ENCODE measurements around the gene SMPD4.
"Not testable (repeated sequence)": the region's sequence is repeated elsewhere in the genome, so short reads cannot be mapped to it uniquely, and the experiment has no call there.

The SMPD4 gene

DNA sequence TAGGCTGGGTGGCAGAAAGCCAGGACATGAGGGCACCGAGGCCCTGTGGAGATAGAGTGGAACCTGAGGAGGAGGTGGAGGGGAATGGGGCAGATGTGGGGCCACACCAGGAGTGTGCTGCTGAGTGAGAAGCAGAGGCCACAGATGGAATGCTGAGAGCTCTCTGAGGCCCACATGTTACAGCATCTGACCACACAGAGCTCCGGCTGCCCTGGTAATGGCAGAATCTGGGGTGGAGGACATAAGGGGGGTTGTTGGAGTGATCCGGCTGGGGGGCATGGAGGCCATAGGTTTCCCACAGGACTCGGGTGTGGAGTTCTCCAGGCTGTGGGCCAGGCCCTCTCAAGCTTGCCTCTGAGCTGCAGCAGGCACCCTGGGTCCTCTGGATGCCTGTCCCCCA, 4.5 kb upstream of the SMPD4 start:
- DNase-seq: no peak

DNA sequence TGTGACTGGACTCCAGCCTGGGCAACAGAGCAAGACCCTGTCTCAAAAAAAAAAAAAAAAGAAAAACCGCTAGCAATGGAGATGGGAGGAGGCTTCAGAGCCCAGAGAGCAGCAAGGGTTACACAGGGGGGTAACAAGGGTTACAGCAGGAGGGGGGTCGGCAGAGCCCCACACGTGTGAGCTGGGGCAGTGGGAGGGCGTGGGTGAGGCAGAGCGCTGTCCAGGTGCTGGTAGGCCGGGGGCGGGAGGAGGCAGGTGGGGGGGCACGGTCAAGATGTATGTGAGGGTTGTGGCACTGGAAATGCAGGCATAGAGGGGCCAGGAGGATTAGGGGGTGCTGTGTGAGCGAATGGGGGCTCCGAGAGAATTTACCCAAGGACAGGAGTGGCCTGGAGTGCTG, 4.0 kb upstream of the SMPD4 start:
- DNase-seq: no peak

DNA sequence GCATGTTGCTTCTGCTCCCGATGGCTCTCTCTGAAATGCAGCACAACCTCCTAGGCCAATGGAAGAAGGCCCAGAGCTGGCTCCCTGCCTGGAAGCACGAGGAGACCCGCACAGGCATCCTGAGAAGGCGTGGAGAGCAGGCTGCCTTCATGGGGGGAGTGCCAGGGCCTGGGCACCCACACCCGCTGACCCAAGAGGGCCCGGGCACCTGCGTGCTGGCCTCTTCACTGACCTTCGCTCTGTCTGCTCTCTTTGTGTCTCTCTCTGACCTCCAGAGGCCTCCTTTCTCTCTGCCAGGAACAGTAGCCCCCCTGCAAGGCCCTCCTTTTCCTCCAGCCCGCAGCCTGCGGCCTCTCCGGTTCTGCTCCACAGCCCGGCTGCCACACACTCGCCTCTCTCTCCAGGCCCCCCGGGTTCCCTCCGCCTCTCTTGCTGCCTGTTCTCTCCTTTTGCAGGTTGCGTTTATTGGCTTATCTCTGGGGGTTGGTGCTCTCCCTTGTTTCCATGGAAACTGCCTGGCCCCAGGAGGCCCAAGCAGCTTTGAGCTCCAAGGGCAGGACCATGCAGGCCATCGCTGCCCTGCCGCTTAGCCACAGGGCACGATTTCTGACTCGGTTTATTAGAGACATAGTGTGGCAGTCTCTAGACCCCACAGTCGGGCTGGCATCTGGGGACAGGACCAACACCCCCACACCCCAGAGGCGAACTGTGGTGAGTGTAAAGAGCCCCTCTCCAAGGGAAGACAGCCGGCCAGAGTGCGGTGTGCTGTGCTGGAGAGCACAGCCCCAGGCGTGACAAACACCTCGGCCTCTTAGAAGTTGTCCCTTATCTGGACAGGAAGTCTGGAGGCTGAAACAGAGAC, 2.3 kb upstream of the SMPD4 start:
- no peak for DNase-seq

DNA sequence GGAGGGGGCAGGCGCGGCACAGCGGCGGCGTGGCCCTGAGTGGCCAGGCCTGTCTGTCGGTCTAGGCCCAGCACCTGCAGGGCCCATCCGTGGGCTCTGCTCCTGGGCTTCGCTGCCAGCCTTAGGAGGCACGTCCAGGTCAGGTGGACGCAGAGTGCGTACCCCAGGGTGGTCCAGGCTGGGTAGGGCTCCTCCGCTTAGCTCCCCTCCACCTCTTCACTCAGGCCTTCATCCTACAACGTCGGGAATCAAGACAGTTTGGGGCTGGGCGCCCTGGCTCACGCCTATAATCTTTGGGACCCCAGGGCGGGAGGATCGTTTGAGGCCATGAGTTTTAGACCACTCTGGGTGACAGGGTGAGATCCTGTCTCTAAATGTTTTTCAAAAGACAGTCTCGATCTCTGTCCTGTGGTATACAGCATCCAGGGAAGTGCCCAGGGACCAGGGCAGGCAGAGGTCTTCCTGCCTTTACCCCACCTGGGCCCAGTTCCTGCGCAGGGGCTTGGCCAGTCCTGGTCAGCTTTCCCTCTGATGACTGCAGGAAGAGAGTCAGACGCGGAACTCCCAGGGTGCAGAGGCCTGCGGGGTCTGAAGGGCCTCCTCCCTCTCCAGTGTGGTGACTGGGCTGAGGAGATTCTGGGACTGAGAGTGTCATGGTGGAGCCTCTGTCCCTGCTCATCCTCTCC, 1.6 kb upstream of the SMPD4 start:
- DNase-seq: not testable (repeated sequence)

DNA sequence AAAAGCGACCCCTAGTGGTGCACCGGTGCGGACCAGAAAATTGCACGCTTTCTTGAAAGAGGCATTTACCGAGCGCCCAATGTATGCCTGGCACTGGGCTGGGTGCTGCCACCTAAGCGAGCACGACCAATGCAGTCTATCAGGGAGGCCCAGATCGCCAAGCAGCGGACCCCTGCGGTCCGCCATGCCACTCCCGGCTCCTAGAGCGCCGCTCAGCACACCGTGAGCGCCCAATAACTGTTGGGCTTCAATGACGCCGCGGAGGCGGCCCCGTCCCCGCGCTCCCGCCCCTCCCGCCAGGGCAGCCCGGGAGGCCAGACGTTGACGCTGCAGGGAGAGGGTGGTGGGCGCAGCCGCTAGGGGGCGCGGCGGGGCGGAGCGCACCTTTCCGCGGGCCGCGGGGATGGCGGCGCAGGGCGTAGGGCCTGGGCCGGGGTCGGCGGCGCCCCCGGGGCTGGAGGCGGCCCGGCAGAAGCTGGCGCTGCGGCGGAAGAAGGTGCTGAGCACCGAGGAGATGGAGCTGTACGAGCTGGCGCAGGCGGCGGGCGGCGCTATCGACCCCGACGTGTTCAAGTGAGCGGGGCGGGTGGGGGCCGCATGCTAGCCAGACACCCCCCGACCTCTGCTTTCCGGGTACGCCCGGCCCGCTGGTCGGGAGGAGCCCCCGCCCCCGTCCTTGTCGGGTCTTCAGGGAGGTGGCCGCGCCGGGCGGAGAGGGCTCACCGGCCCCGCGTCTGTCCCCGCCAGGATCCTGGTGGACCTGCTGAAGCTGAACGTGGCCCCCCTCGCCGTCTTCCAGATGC, 679 bp upstream of the SMPD4 start, which contains the start of gene MZT2B:
Gene MZT2B, plus strand, starts transcription at position 383 of the 803 bp plus-strand sequence. Its CDS starts 21 bp downstream, at position 404.
- DNase-seq: peak; percentile 90

DNA sequence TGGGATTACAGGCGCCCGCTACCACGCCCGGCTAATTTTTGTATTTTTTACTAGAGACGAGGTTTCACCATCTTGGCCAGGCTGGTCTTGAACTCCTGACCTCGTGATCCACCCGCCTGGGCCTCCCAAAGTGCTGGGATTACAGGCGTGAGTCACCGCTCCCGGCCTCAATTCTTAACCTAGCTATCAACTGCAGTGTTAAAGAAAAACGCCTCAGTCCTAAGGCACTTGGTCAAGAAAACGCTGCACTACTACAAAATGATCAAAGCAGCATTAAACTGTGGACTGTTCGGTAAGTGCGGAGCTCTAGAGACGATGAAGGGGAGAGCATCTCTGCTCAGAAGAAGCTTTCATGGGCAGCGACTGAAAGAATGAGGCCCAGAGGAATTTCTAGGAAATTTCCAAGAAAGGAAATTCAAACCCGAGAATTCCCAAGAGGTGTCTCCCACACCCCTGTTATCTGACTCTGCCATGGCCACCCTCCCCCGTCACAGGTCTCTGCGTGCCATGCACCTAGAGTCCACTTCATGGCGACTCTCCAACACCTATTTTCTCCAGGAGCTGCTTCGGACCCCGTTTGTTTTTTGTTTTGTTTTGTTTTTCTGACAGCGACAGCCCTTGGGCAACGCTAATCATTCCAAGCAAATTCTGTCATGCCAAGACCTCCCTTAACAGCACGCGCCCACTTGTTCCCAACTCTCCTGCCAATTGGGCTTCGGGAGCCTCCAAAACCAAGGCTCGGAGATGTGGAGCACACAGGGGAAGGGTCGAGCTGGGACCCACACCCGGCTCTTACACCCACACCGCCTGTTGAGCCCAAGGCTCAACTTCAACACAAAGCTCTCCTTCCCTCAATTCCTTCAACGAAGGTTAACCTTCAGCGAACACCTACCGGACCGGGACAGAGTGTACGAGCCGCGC, 738 bp downstream of the SMPD4 start:
- not testable (repeated sequence) for DNase-seq

DNA sequence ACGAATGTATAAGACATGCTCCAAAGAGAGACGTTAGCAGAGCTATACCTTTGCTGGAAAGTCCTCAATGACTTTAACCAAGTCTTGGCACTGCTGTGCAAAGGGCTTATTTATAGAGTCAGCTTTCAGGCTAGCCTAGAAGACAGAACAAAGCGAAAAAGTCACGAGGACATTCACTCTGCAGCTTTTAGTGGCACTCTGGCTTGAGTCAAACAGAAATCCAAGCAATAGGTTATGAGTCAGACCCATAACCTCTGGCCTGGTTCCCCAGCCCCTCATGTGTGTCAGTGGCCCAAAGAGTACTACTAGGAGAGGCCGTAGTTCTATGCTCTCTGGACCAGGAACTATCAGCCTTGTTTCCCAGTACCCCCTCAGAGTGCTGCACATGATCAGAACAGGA, 6.5 kb downstream of the SMPD4 start:
- not testable (repeated sequence) for DNase-seq

DNA sequence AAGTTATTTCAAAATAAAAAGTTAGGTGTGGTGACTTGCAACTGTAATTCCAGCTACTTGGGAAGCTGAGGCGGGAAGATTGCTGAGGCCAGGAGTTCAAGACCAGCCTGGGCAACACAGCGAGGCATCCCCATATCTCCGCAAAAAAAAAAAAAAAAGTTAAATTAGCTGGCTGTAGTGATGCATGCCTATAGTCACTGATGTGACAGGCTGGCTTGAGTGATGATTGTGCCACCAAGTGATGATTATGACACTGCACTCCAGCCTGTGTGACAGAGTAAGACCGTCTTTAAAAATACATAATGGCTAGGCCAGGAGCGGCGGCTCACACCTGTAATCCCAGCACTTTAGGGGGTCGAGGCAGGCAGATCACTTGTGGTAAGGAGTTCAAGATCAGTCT, 11.5 kb downstream of the SMPD4 start:
- DNase-seq: no peak

DNA sequence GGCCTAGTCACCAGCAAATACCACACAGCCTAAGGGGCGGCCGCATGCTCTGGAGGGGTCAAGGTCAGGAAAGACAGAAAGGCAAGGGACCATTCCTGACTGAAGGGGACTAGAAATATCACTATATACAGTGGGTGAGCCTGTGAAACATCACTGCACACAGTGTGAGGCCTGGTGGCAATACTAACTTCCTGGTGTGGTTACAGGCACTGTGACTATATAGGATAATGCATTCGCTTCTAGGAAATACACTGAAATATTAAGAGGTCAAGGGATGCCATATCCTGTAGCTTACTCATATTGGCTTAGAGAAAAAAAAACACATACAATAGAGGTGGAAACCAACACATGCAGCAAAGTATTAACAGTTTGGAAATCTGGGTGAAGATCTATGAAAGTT, 12.2 kb downstream of the SMPD4 start:
- not testable (repeated sequence) for DNase-seq

DNA sequence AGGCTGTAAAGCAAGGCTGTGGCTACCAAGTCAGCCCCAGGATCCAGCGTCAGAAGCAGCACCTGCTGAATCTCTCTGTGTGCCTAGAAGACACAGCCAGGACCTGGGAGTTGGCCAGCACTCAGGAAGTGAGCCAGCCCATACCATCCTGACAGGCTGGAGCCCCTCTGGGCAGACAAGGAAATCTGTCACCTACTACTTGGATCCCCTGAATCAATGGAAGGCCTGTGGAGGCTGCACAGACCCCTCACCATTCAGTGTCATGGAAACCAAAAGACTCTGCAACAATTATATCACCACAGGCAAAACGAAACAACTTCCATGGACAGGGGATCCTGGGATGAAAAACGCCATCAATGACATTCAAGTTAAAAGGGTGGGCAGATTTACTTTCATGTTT, 14.8 kb downstream of the SMPD4 start:
- DNase-seq: not testable (repeated sequence)

DNA sequence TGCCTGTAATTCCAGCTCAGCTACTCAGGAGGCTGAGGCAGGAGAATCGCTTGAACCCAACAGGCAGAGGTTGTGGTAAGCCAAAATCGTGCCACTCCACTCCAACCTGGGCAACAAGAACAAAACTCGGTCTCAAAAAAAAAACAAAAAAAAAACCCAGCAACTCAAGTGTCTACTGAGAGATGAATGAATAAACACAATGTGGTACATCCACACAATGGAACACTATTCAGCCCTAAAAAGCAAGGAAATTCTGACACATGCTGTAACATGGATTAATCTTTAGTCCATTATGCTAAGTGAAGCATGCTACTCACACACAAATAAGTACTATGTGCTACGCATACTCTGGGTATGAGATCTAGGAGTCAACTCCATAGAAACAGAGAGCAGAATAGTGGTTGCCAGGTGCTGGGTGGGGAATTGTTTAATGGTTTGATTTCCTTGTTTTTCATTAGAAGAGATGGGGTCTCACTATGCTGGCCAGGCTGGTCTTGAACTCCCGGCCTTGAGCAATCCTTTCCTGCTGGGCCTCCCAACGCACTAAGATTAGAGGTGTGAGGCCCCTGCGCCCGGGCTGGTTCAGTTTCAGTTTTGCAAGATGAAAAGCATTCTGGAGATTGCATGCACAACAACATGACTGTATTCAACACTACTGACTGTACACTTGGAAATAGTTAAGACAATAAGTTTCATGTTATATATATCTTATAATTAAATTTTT, 15.9 kb downstream of the SMPD4 start:
- no peak for DNase-seq

DNA sequence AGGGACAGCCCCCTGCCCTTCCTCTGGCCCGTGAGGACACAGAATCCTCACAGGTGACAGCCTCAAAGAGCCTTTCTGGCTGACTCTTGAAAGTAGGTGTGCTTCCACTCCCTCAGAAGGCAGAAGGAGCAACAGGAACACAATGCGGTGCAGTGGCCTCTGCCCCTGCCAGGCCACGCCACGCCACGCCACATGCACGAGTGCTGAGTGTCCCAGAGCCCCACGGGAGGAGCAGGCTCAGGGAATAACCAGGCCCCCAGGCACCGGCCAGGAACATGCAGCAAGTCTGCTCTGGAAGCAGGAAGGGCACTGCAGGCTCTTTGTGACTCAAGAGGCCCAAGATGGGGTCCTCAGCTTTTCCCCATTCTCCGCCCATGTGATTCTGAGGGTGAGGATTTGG, 18.4 kb downstream of the SMPD4 start:
- no peak for DNase-seq

DNA sequence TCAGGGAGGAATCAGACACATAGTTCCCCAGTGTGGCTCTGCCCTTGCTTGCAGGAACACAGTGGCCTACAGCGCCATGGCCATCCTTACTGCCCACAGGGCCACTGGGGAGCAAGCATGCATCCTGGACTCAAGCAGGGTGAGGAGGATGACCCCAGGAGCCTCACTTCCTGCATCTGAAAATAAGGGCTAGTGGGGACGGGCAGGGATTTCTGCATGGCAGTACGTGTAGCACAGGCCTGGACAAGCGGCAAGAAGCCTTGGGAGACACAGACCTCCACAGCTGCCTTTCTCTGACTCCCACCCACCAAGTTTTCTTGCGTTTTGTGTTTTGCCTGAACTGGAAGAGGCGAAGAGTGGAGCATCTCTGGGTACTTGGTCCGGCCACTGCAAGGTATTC, 18.9 kb downstream of the SMPD4 start:
- not testable (repeated sequence) for DNase-seq

DNA sequence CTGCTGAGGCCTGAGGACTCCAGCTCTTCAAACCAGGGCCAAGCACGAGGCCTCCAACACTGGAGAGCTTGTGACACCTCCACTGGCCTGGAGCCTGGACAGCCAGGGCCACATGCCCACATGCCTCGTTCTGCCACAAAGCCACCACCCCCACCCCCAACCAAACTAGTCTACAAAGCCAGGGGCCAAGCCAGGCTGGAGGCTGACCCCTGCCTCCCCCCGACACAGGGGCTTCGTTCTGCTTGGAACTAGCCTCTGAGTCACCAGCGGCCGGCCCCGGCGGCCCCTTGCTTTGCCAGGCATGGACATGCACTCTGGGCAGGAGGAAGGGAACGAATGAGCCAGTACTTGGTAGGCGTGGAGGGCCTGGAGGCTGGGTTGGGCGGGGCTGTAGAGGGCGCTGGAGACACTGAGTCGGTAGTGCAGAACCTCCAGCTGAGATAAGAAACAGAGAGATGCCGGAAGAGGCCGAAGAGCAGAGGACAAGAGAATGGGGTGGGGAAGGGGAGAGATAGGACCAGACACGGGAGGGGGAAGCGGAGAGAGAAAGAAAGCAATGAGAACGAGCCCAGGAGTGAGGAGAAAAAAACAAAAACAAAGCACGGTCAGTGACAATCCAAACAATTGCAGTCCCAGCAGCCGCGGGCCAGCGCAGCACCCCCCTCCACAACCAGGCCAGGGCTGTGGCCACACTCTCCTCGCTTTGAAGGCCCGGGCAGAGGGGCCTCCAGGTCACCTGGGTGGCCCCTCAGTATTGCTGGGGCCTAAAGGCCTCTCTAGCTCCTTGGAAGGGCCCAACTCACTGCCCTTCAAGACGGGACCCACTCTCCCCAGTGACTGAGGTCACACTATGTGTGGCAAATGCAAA, 20.3 kb downstream of the SMPD4 start:
- DNase-seq: not testable (repeated sequence)

DNA sequence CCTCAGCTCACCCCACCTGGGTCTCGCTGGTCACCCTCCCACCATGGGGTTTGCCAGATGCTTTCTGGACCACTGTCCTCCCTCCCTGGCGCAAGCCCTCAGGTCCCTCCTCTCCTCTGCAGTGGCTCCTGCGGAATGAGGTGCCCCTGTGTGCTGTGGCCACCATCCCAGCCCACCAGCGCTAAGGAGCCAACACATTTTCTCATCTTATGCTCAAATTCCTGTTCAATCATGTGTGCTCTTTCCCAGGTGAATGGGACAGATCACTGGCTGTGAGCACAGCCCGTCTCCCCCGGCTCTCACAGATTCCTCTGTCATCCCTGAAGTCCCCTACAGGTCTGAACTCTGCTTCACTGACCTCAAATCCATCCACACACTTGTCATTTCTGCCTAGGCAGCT, 21.3 kb downstream of the SMPD4 start:
- no peak for DNase-seq

DNA sequence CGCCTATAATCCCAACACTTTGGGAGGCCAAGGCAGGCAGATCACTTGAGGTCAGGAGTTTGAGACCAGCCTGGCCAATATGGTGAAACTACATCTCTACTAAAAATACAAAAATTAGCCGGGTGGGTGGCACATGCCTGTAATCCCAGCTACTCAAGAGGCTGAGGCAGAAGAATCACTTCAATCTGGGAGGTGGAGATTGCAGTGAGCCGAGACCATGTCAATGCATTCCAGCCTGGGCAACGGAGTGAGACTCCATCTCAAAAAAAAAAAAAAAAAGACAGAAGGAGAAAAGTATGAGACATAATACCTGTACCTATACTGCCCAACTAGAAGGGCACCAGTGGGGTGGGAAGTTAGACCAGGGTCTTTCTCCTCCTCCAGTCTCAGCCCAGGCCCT, 22.0 kb downstream of the SMPD4 start:
- not testable (repeated sequence) for DNase-seq

DNA sequence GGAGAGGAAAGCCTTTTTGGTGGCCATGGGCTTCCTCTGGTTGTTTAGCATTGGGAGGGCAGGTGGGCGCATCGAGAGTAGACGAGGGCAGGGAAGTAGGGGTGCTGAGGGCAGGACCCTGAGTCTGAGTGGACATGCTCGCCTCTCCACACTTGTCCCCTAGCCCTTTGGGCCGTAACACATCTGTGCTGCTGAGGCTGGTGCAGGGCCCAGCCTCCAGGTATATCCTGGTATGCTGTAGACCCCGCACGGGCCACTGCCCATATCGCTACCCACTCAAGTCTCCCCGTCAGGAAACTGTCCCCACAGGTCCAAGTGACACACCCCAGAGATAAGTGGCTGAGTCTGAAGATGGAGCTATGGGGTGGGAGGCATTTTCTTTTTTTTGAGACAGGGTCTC, 22.8 kb downstream of the SMPD4 start:
- DNase-seq: no peak

DNA sequence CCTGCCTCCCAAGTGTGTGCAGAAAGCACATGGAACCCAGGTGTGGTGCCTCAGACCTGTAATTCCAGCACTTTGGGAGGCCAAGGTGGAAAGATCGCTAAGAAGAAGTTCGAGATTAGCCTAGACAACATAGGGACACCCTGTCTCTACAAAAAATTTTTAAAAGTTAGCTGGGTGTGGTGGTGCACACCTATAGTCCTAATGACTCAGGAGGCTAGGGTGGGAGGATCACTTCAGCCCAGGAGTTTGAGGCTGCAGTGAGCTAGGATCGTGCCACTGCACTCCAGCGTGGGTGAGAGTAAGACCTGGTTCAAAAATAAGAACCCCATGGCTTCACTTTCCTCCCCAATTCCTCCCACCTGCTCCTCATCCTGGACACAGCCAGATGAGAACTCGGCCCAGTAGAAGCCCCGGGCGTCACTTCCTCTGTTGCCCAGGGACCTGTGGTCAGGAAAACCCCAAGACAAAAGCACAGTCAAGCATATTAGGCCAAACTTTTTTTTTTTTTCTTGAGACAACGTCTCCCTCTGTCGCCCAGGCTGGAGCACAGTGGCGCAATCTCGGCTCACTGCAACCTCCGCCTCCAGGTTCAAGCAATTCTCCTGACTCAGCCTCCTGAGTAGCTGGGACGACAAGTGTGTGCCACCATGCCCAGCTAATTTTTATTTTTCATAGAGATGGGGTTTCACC, 23.4 kb downstream of the SMPD4 start:
- DNase-seq: not testable (repeated sequence)

DNA sequence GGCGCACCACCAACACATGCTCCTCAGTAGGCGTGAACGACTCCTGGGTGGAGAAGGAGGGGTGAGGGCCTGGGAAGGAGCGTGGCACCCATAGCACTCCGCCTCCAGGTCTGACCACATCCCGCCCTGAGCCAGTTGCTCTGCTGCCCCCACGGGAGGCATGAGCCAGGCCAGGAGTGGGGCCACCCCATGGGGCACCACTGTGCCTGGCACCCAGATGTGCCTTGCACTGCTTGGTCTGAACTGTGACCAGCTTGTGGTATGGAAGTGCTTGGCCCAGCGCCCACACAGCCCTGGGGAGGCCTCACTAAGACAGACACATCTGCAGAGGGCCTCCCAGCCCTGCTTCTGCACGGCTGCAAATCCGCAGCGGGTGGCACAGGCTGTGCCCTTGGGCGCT, 24.0 kb downstream of the SMPD4 start:
- not testable (repeated sequence) for DNase-seq

DNA sequence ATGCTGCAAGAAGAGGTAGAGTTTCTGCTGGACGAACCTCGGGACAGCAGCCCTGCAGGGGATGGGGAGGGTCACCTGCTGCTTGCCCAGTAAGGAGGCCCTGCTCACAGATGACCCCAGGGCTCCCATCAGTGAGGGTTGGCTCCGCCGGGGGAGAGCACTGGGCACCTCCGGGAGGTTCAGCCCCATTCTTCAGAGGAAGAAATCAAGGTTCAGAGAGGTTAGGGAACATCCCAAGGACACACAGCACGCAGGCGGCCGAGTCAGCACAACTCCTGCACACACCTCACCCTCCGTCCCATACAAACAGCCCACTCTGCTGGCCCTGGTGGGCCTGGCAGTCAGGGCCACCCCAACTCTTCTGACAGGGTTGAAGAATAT, 24.8 kb downstream of the SMPD4 start:
- DNase-seq: no peak
